ENCODE data around the gene KRT6B. TPM values are rescaled to one million over a fixed set of nuclear protein-coding genes. Genes with fewer than 3 reads are reported as not detected.

The KRT6B gene
- total and polyA plus RNA-seq, 2 donors (not counting 3 experiments of a cell fraction or from before 2014, with no cell fraction given) = 0.03 TPM; not detected in 1

- Histone ChIP-seq H3K27me3 (ENCODE audit: control insufficient read depth in 2 of 2, insufficient read depth in 2 of 2, low read length in 2 of 2) (peaks cover 6 to 16% of the 10 kb centered on the region in 2 experiments), H4K20me1 (replicated peaks; ENCODE audit: control insufficient read depth, extremely low read depth, insufficient read depth, low read length) (no peaks in the 10 kb centered on the region)
- dilution Hi-C loops (cut with MboI; ENCODE audit: extremely low pct_ligation_motif_present, low sequenced_read_pairs) = no loop called here
These were observed 28.9 kb downstream of the KRT6B start for GRCh38 chr12:52423035-52423434.

GRCh38 chr12:52419656-52420055 lies 32.3 kb downstream of the KRT6B start:
- ChIA-PET POLR2A (no interaction called here), CTCF (no interaction called here)
- Histone ChIP-seq H3K36me3 (ENCODE audit: control insufficient read depth in 2 of 2, extremely low read depth in 1 of 2, insufficient read depth in 2 of 2, low read length in 2 of 2) (no peaks in the 10 kb centered on the region), H3K9me3 (replicated peaks; ENCODE audit: control insufficient read depth, insufficient read depth, low read length) (no peaks in the 10 kb centered on the region), H3K4me3 (replicated peaks in 1 of 3; ENCODE audit: insufficient read depth in 1 of 3, low read depth in 1 of 3, low read length in 3 of 3) (no peak overlapping the region), H4K20me1 (replicated peaks; ENCODE audit: control insufficient read depth, extremely low read depth, insufficient read depth, low read length) (no peaks in the 10 kb centered on the region), H3K79me2 (ENCODE audit: control insufficient read depth, insufficient read depth, low read length) (no peaks in the 10 kb centered on the region), H2AFZ (ENCODE audit: low read depth, low read length) (no peak overlapping the region), H3K9ac (replicated peaks; ENCODE audit: extremely low read depth, insufficient read depth, low read length) (no peak overlapping the region), H3K4me2 (ENCODE audit: insufficient read depth, low read length) (no peak overlapping the region), H3K27me3 (ENCODE audit: control insufficient read depth in 2 of 2, insufficient read depth in 2 of 2, low read length in 2 of 2) (peaks cover 6 to 14% of the 10 kb centered on the region in 2 experiments), H3K4me1 (ENCODE audit: control insufficient read depth, extremely low read depth, insufficient read depth, low read length) (no peaks in the 10 kb centered on the region), H3K27ac (ENCODE audit: insufficient read depth, low read depth, low read length) (no peak overlapping the region), H3K9me1 (replicated peaks; ENCODE audit: control insufficient read depth, extremely low read depth, insufficient read depth, low read length) (no peaks in the 10 kb centered on the region)
- intact Hi-C loops (cut with micrococcal nuclease) = no loop called here
- dilution Hi-C loops (cut with MboI; ENCODE audit: extremely low pct_ligation_motif_present, low sequenced_read_pairs) = no loop called here
- no peak for TF ChIP-seq GATA2 (IDR thresholded peaks at IDR 0.05; ENCODE audit: insufficient read depth, insufficient read length, low read depth, low read length)
- no peak for TF ChIP-seq JUN (IDR thresholded peaks at IDR 0.05; ENCODE audit: borderline replicate concordance, insufficient read depth, insufficient read length, low read depth)
- DNase-seq (ENCODE audit: low read depth, low spot score) = no peak
- no TSS peak for BruUV-seq (replicated peaks)
- FAIRE-seq = no peak

More at GRCh38 chr12:52423035-52423434, 28.9 kb downstream of the KRT6B start:
- no peak overlapping the region for H2AFZ ChIP-seq (ENCODE audit: low read depth, low read length)
- DNase-seq (ENCODE audit: low read depth, low spot score) = no peak
- ChIA-PET CTCF (no interaction called here), POLR2A (no interaction called here)
- H3K4me3 ChIP-seq (replicated peaks in 1 of 3; ENCODE audit: insufficient read depth in 1 of 3, low read depth in 1 of 3, low read length in 3 of 3) = no peak overlapping the region
- no peaks in the 10 kb centered on the region for H3K79me2 ChIP-seq (ENCODE audit: control insufficient read depth, insufficient read depth, low read length)
- no peak for FAIRE-seq
- H3K9me1 ChIP-seq (replicated peaks; ENCODE audit: control insufficient read depth, extremely low read depth, insufficient read depth, low read length) = no peaks in the 10 kb centered on the region
- no peak overlapping the region for H3K4me2 ChIP-seq (ENCODE audit: insufficient read depth, low read length)
- BruUV-seq (replicated peaks) = no TSS peak
- H3K9ac ChIP-seq (replicated peaks; ENCODE audit: extremely low read depth, insufficient read depth, low read length) = no peak overlapping the region
- H3K4me1 ChIP-seq (ENCODE audit: control insufficient read depth, extremely low read depth, insufficient read depth, low read length) = no peaks in the 10 kb centered on the region
- no peaks in the 10 kb centered on the region for H3K9me3 ChIP-seq (replicated peaks; ENCODE audit: control insufficient read depth, insufficient read depth, low read length)
- intact Hi-C loops (cut with micrococcal nuclease) = no loop called here
- H3K27ac ChIP-seq (ENCODE audit: insufficient read depth, low read depth, low read length) = no peak overlapping the region
- no peak for TF ChIP-seq CTCF (IDR thresholded peaks at IDR 0.05; ENCODE audit: extremely low read depth in 1 of 2, insufficient read depth in 1 of 2, low read depth in 1 of 2, low read length in 2 of 2)
- H3K36me3 ChIP-seq (ENCODE audit: control insufficient read depth in 2 of 2, extremely low read depth in 1 of 2, insufficient read depth in 2 of 2, low read length in 2 of 2) = no peaks in the 10 kb centered on the region
